ENCODE measurements around the gene SEMA3G.

The SEMA3G gene

GRCh38 chr3:52456169-52456799 is 11.4 kb upstream of the SEMA3G start:
- no peaks in the 10 kb centered on the region for H3K9me3 ChIP-seq (ENCODE audit: insufficient read depth, low read depth, low read length)
- H3K4me3 ChIP-seq (ENCODE audit: low read length) = peak overlapping the region; percentile 98
- H3K27me3 ChIP-seq (ENCODE audit: insufficient read depth, low read length) = no peaks in the 10 kb centered on the region
- peak overlapping the region; percentile 60 for H3K27ac ChIP-seq (ENCODE audit: low read length)
- peak overlapping the region; percentile 73 for H3K9ac ChIP-seq (ENCODE audit: low read depth, low read length)
- peaks cover 40% of the 10 kb centered on the region for H3K36me3 ChIP-seq (ENCODE audit: insufficient read depth, low read depth, low read length)
- H3K4me1 ChIP-seq (ENCODE audit: insufficient read depth, low read length) = peaks cover 2% of the 10 kb centered on the region; the same call in 1 of the 2 replicates

GRCh38 chr3:52455283-52456168 is 10.6 kb upstream of the SEMA3G start, which contains the start of gene NISCH:
NISCH (plus strand) TSS chr3:52455604; CDS start chr3:52455642, 38 bp downstream.
- Histone ChIP-seq H3K27ac (ENCODE audit: low read length) (peak within 1 kb of the TSS; percentile 60), H3K36me3 (ENCODE audit: insufficient read depth, low read depth, low read length) (peaks cover 33% of the 10 kb centered on the region), H3K27me3 (ENCODE audit: insufficient read depth, low read length) (no peaks in the 10 kb centered on the region), H3K9ac (ENCODE audit: low read depth, low read length) (peak within 1 kb of the TSS; percentile 73), H3K9me3 (ENCODE audit: insufficient read depth, low read depth, low read length) (no peaks in the 10 kb centered on the region), H3K4me3 (ENCODE audit: low read length) (peak within 1 kb of the TSS; percentile 98), H3K4me1 (ENCODE audit: insufficient read depth, low read length) (peaks cover 2% of the 10 kb centered on the region; the same call in 1 of the 2 replicates)

GRCh38 chr3:52454938-52455282 is 10.0 kb upstream of the SEMA3G start:
- Histone ChIP-seq H3K36me3 (ENCODE audit: insufficient read depth, low read depth, low read length) (peaks cover 26% of the 10 kb centered on the region), H3K4me1 (ENCODE audit: insufficient read depth, low read length) (peaks cover 6% of the 10 kb centered on the region; the same call in 1 of the 2 replicates), H3K9ac (ENCODE audit: low read depth, low read length) (peak overlapping the region; percentile 62; the same call in 1 of the 2 replicates), H3K9me3 (ENCODE audit: insufficient read depth, low read depth, low read length) (no peaks in the 10 kb centered on the region), H3K4me3 (ENCODE audit: low read length) (peak overlapping the region; percentile 64), H3K27me3 (ENCODE audit: insufficient read depth, low read length) (no peaks in the 10 kb centered on the region), H3K27ac (ENCODE audit: low read length) (no peak overlapping the region)

GRCh38 chr3:52454250-52454937 is 9.5 kb upstream of the SEMA3G start:
- H3K4me1 ChIP-seq (ENCODE audit: insufficient read depth, low read length) = peaks cover 9% of the 10 kb centered on the region
- no peaks in the 10 kb centered on the region for H3K27me3 ChIP-seq (ENCODE audit: insufficient read depth, low read length)
- no peak overlapping the region for H3K27ac ChIP-seq (ENCODE audit: low read length)
- peaks cover 21% of the 10 kb centered on the region for H3K36me3 ChIP-seq (ENCODE audit: insufficient read depth, low read depth, low read length)
- H3K4me3 ChIP-seq (ENCODE audit: low read length) = no peak overlapping the region
- no peaks in the 10 kb centered on the region for H3K9me3 ChIP-seq (ENCODE audit: insufficient read depth, low read depth, low read length)
- no peak overlapping the region for H3K9ac ChIP-seq (ENCODE audit: low read depth, low read length)

- Histone ChIP-seq H3K27me3 (ENCODE audit: insufficient read depth, low read length) (no peaks in the 10 kb centered on the region), H3K9me3 (ENCODE audit: insufficient read depth, low read depth, low read length) (no peaks in the 10 kb centered on the region), H3K4me1 (ENCODE audit: insufficient read depth, low read length) (peaks cover 9% of the 10 kb centered on the region), H3K36me3 (ENCODE audit: insufficient read depth, low read depth, low read length) (peaks cover 14% of the 10 kb centered on the region), H3K4me3 (ENCODE audit: low read length) (peak within 1 kb of the TSS; percentile 64; the same call in 1 of the 2 replicates), H3K9ac (ENCODE audit: low read depth, low read length) (peak within 1 kb of the TSS; percentile 62; the same call in 1 of the 2 replicates), H3K27ac (ENCODE audit: low read length) (no peak within 1 kb of the TSS)
Measured at GRCh38 chr3:52453496-52454249, 8.8 kb upstream of the SEMA3G start, which contains the start of gene TNNC1. TNNC1 (minus strand) TSS chr3:52454041; CDS start chr3:52454015, 26 bp downstream.

- H3K4me1 ChIP-seq (ENCODE audit: insufficient read depth, low read length) = peaks cover 9% of the 10 kb centered on the region
- H3K9ac ChIP-seq (ENCODE audit: low read depth, low read length) = no peak overlapping the region
Measured at GRCh38 chr3:52452570-52453221, 7.8 kb upstream of the SEMA3G start.

GRCh38 chr3:52452126-52452525 is 7.2 kb upstream of the SEMA3G start:
- Histone ChIP-seq H3K4me3 (ENCODE audit: low read length) (no peak overlapping the region), H3K36me3 (ENCODE audit: insufficient read depth, low read depth, low read length) (no peaks in the 10 kb centered on the region; the same call in 1 of the 2 replicates), H3K27ac (ENCODE audit: low read length) (no peak overlapping the region), H3K4me1 (ENCODE audit: insufficient read depth, low read length) (peaks cover 9% of the 10 kb centered on the region), H3K9ac (ENCODE audit: low read depth, low read length) (no peak overlapping the region), H3K9me3 (ENCODE audit: insufficient read depth, low read depth, low read length) (no peaks in the 10 kb centered on the region), H3K27me3 (ENCODE audit: insufficient read depth, low read length) (no peaks in the 10 kb centered on the region)

More at GRCh38 chr3:52452570-52453221, 7.8 kb upstream of the SEMA3G start:
- Histone ChIP-seq H3K27me3 (ENCODE audit: insufficient read depth, low read length) (no peaks in the 10 kb centered on the region), H3K27ac (ENCODE audit: low read length) (no peak overlapping the region), H3K36me3 (ENCODE audit: insufficient read depth, low read depth, low read length) (peaks cover 4% of the 10 kb centered on the region), H3K9me3 (ENCODE audit: insufficient read depth, low read depth, low read length) (no peaks in the 10 kb centered on the region), H3K4me3 (ENCODE audit: low read length) (no peak overlapping the region)

- no peaks in the 10 kb centered on the region for H3K9me3 ChIP-seq (ENCODE audit: insufficient read depth, low read depth, low read length)
- H3K4me1 ChIP-seq (ENCODE audit: insufficient read depth, low read length) = peaks cover 9% of the 10 kb centered on the region
- H3K36me3 ChIP-seq (ENCODE audit: insufficient read depth, low read depth, low read length) = no peaks in the 10 kb centered on the region
- 0 out of 2 replicates have a peak, but pooled peaks cover 4% of the 10 kb centered on the region for H3K27me3 ChIP-seq (ENCODE audit: insufficient read depth, low read length)
- H3K9ac ChIP-seq (ENCODE audit: low read depth, low read length) = no peak overlapping the region
- no peak overlapping the region for H3K4me3 ChIP-seq (ENCODE audit: low read length)
- H3K27ac ChIP-seq (ENCODE audit: low read length) = no peak overlapping the region
Measured at GRCh38 chr3:52451237-52452083, 6.6 kb upstream of the SEMA3G start.

GRCh38 chr3:52450489-52451236 is 5.8 kb upstream of the SEMA3G start:
- Histone ChIP-seq H3K36me3 (ENCODE audit: insufficient read depth, low read depth, low read length) (no peaks in the 10 kb centered on the region), H3K4me1 (ENCODE audit: insufficient read depth, low read length) (peaks cover 9% of the 10 kb centered on the region), H3K9me3 (ENCODE audit: insufficient read depth, low read depth, low read length) (no peaks in the 10 kb centered on the region), H3K27me3 (ENCODE audit: insufficient read depth, low read length) (0 out of 2 replicates have a peak, but pooled peaks cover 7% of the 10 kb centered on the region), H3K4me3 (ENCODE audit: low read length) (no peak overlapping the region), H3K27ac (ENCODE audit: low read length) (no peak overlapping the region), H3K9ac (ENCODE audit: low read depth, low read length) (no peak overlapping the region)
